KMS-11 (cell line): ENCODE measurements around the gene SLCO4A1.

Experiments used
- H2AFZ ChIP-seq: fragments of 200-600 bp; sonication (generic); 2 replicates; pipeline ENCODE4 v1.6.1; 2016; ENCODE audit warnings: antibody characterized with exemption, mixed run types, low read depth
- H3K27ac ChIP-seq: fragments of 200-600 bp; sonication (generic); 2 replicates; pipeline ENCODE4 v1.6.1; 2016; ENCODE audit warnings: mild to moderate bottlenecking, mixed run types
- H3K27me3 ChIP-seq: fragments of 200-600 bp; sonication (generic); 2 replicates; pipeline ENCODE4 v1.6.1; 2017; ENCODE audit warnings: mild to moderate bottlenecking, low read depth, mixed run types, moderate library complexity; ENCODE audit not compliant: insufficient read depth
- H3K36me3 ChIP-seq: fragments of 200-600 bp; sonication (generic); 2 replicates; pipeline ENCODE4 v1.6.1; 2017; ENCODE audit warnings: mild to moderate bottlenecking, mixed run types; ENCODE audit not compliant: insufficient read depth
- H3K4me1 ChIP-seq: fragments of 200-600 bp; sonication (generic); 2 replicates; pipeline ENCODE4 v1.6.1; 2016; ENCODE audit warnings: mild to moderate bottlenecking, low read depth, mixed run types; ENCODE audit not compliant: poor library complexity, severe bottlenecking
- H3K4me2 ChIP-seq: fragments of 200-600 bp; sonication (generic); 2 replicates; pipeline ENCODE4 v1.7.0; 2016; ENCODE audit warnings: mild to moderate bottlenecking, mixed run types
- H3K4me3 ChIP-seq: fragments of 200-600 bp; sonication (generic); IDR thresholded peaks from 2 replicates; pipeline ENCODE4 v1.6.1; 2017; ENCODE audit warnings: low read depth, low read length, mixed read lengths; ENCODE audit not compliant: insufficient read depth
- H3K79me2 ChIP-seq: fragments of 200-600 bp; sonication (generic); 2 replicates; pipeline ENCODE4 v1.6.1; 2016; ENCODE audit warnings: low read depth, mixed run types; ENCODE audit not compliant: insufficient read depth
- H3K9ac ChIP-seq: fragments of 200-600 bp; sonication (generic); 2 replicates; pipeline ENCODE4 v1.6.1; 2016; ENCODE audit warnings: mild to moderate bottlenecking, mixed run types
- H4K20me1 ChIP-seq: fragments of 200-600 bp; sonication (generic); 2 replicates; pipeline ENCODE4 v1.6.1; 2016; ENCODE audit warnings: mild to moderate bottlenecking, mixed run types; ENCODE audit not compliant: insufficient read depth
- CTCF ChIP-seq: fragments of 200-600 bp; sonication (generic); conservative IDR thresholded peaks from 2 replicates; pipeline ENCODE4 v1.6.1; 2017; ENCODE audit warnings: low read depth, mild to moderate bottlenecking, antibody characterized with exemption, low read length, moderate library complexity, mixed read lengths

Gene SLCO4A1

GRCh38 chr20:62703853-62704228 is 61.5 kb downstream of the SLCO4A1 start:
- H3K27ac ChIP-seq = no peak overlapping the region
- no peak overlapping the region for H2AFZ ChIP-seq
- H3K9ac ChIP-seq = no peak overlapping the region
- TF ChIP-seq CTCF = no peak
- no peaks in the 10 kb centered on the region for H3K36me3 ChIP-seq
- peaks cover 96% of the 10 kb centered on the region for H3K27me3 ChIP-seq
- no peak overlapping the region for H3K4me2 ChIP-seq
- no peaks in the 10 kb centered on the region for H3K4me1 ChIP-seq
- H3K4me3 ChIP-seq = no peak overlapping the region
- no peaks in the 10 kb centered on the region for H3K79me2 ChIP-seq
- no peaks in the 10 kb centered on the region for H4K20me1 ChIP-seq

- Histone ChIP-seq H3K9ac (no peak overlapping the region), H3K27ac (no peak overlapping the region), H3K27me3 (peaks cover 94% of the 10 kb centered on the region), H3K4me2 (no peak overlapping the region), H3K4me1 (no peaks in the 10 kb centered on the region), H4K20me1 (no peaks in the 10 kb centered on the region), H3K4me3 (no peak overlapping the region), H3K36me3 (no peaks in the 10 kb centered on the region), H2AFZ (no peak overlapping the region), H3K79me2 (no peaks in the 10 kb centered on the region)
- TF ChIP-seq CTCF = no peak
These were observed 62.1 kb downstream of the SLCO4A1 start for GRCh38 chr20:62704341-62704948.

GRCh38 chr20:62705627-62706026 is 63.3 kb downstream of the SLCO4A1 start:
- no peak overlapping the region for H2AFZ ChIP-seq
- no peaks in the 10 kb centered on the region for H3K36me3 ChIP-seq
- no peak overlapping the region for H3K4me2 ChIP-seq
- peaks cover 94% of the 10 kb centered on the region for H3K27me3 ChIP-seq
- H3K9ac ChIP-seq = no peak overlapping the region
- no peak overlapping the region for H3K27ac ChIP-seq
- no peaks in the 10 kb centered on the region for H3K79me2 ChIP-seq
- H3K4me1 ChIP-seq = no peaks in the 10 kb centered on the region
- no peak for TF ChIP-seq CTCF
- H4K20me1 ChIP-seq = no peaks in the 10 kb centered on the region
- H3K4me3 ChIP-seq = no peak overlapping the region

- Histone ChIP-seq H3K27ac (no peak overlapping the region), H3K4me2 (no peak overlapping the region), H3K9ac (no peak overlapping the region), H3K4me3 (no peak overlapping the region), H3K36me3 (no peaks in the 10 kb centered on the region), H2AFZ (no peak overlapping the region), H4K20me1 (no peaks in the 10 kb centered on the region), H3K79me2 (no peaks in the 10 kb centered on the region), H3K27me3 (peaks cover 94% of the 10 kb centered on the region), H3K4me1 (no peaks in the 10 kb centered on the region)
- TF ChIP-seq CTCF = no peak
These were observed 64.0 kb downstream of the SLCO4A1 start for GRCh38 chr20:62706344-62706743.
